GM18505 (cell line): ENCODE data around the gene SLC25A28.

Experiments
- ATAC-seq: cut with Tn5 transposase; IDR thresholded peaks from one replicate; pipeline ENCODE4 v1.9.1; 2021; ENCODE audit not compliant: unreplicated experiment
- POLR2A ChIP-seq: IDR thresholded peaks from 4 replicates; pipeline ENCODE4 v1.6.1; 2011; ENCODE audit warnings: borderline replicate concordance; ENCODE audit not compliant: insufficient read depth, insufficient read length; ENCODE audit errors: extremely low read depth

The SLC25A28 gene

GRCh38 chr10:99619851-99620710 lies at the start of gene SLC25A28:
SLC25A28 (minus strand) TSS chr10:99620439; CDS start chr10:99620335, 104 bp downstream.
- peak; percentile 76 for ATAC-seq
- no peak for TF ChIP-seq POLR2A

GRCh38 chr10:99667108-99667751 lies 47.0 kb upstream of the SLC25A28 start:
- TF ChIP-seq POLR2A, result no peak
- ATAC-seq, result no peak

- no peak for ATAC-seq
- no peak for TF ChIP-seq POLR2A
These were observed 45.1 kb upstream of the SLC25A28 start for GRCh38 chr10:99665304-99665703.

GRCh38 chr10:99661377-99661763 lies 41.1 kb upstream of the SLC25A28 start:
- ATAC-seq, result no peak
- TF ChIP-seq POLR2A, result no peak

- no peak for ATAC-seq
- no peak for TF ChIP-seq POLR2A
These were observed 40.6 kb upstream of the SLC25A28 start for GRCh38 chr10:99660662-99661376.

- no peak for TF ChIP-seq POLR2A
- no peak for ATAC-seq
These were observed 39.7 kb upstream of the SLC25A28 start for GRCh38 chr10:99659868-99660366.

GRCh38 chr10:99659031-99659867 lies 39.0 kb upstream of the SLC25A28 start, which contains the start of gene ENTPD7:
ENTPD7 (plus strand) TSS chr10:99659509; CDS start chr10:99659957, 448 bp downstream.
- ATAC-seq, result peak; percentile 99
- TF ChIP-seq POLR2A, result peak; percentile 69

- no peak for TF ChIP-seq POLR2A
- no peak for ATAC-seq
These were observed 38.4 kb upstream of the SLC25A28 start for GRCh38 chr10:99658622-99659030.

- ATAC-seq, result no peak
These were observed 36.2 kb upstream of the SLC25A28 start for GRCh38 chr10:99656199-99657064.

GRCh38 chr10:99654390-99655175 lies 34.3 kb upstream of the SLC25A28 start:
- no peak for ATAC-seq
- no peak for TF ChIP-seq POLR2A

More at GRCh38 chr10:99656199-99657064, 36.2 kb upstream of the SLC25A28 start:
- no peak for TF ChIP-seq POLR2A
